ENCODE results near the gene LMBR1. TPM values are rescaled to one million over a fixed set of nuclear protein-coding genes. Genes with fewer than 3 reads are reported as not detected.

The LMBR1 gene
- total RNA-seq, 2 donors from 2014 or later, result 39.4 to 45.2 TPM

GRCh38 chr7:156677374-156678054 lies 215.5 kb downstream of the LMBR1 start:
- intact Hi-C loops (cut with DNase I), result no loop called here
- no peak for ATAC-seq
- DNase-seq, result no peak

GRCh38 chr7:156676263-156676662 lies 216.7 kb downstream of the LMBR1 start:
- intact Hi-C loops (cut with DNase I), result no loop called here
- ATAC-seq, result no peak
- no peak for DNase-seq

- DNase-seq, result no peak
- ATAC-seq, result no peak
- intact Hi-C loops (cut with DNase I), result no loop called here
These were observed 217.3 kb downstream of the LMBR1 start for GRCh38 chr7:156675721-156676120.

- no peak for ATAC-seq
- intact Hi-C loops (cut with DNase I), result no loop called here
- no peak for DNase-seq
These were observed 219.1 kb downstream of the LMBR1 start for GRCh38 chr7:156673902-156674301.

GRCh38 chr7:156673454-156673853 lies 219.5 kb downstream of the LMBR1 start:
- ATAC-seq, result no peak
- intact Hi-C loops (cut with DNase I), result no loop called here
- DNase-seq, result no peak

GRCh38 chr7:156669035-156669828 lies 223.8 kb downstream of the LMBR1 start:
- DNase-seq, result no peak
- intact Hi-C loops (cut with DNase I), result no loop called here
- no peak for ATAC-seq

- DNase-seq (no peak), ATAC-seq (no peak)
- intact Hi-C loops (cut with DNase I), result no loop called here
These were observed 224.7 kb downstream of the LMBR1 start for GRCh38 chr7:156668130-156668741.

- ATAC-seq, result no peak
- no peak for DNase-seq
- intact Hi-C loops (cut with DNase I), result no loop called here
These were observed 225.9 kb downstream of the LMBR1 start for GRCh38 chr7:156667110-156667426.

GRCh38 chr7:156666368-156667109 lies 226.4 kb downstream of the LMBR1 start:
- no peak for DNase-seq
- intact Hi-C loops (cut with DNase I), result no loop called here
- ATAC-seq, result no peak

- no peak for ATAC-seq
- intact Hi-C loops (cut with DNase I), result no loop called here
- no peak for DNase-seq
These were observed 227.9 kb downstream of the LMBR1 start for GRCh38 chr7:156665101-156665500.

GRCh38 chr7:156662277-156662676 lies 230.7 kb downstream of the LMBR1 start:
- intact Hi-C loops (cut with DNase I), result no loop called here
- DNase-seq (no peak), ATAC-seq (no peak)

- intact Hi-C loops (cut with DNase I), result no loop called here
- no peak for ATAC-seq
- DNase-seq, result no peak
These were observed 231.3 kb downstream of the LMBR1 start for GRCh38 chr7:156661637-156662036.

GRCh38 chr7:156659961-156660360 lies 233.0 kb downstream of the LMBR1 start:
- no peak for ATAC-seq
- intact Hi-C loops (cut with DNase I), result no loop called here

GRCh38 chr7:156659203-156659602 lies 233.8 kb downstream of the LMBR1 start:
- DNase-seq, result no peak
- ATAC-seq, result no peak
- intact Hi-C loops (cut with DNase I), result no loop called here

More at GRCh38 chr7:156659961-156660360, 233.0 kb downstream of the LMBR1 start:
- no peak for DNase-seq

- DNase-seq (no peak), ATAC-seq (no peak)
- intact Hi-C loops (cut with DNase I), result no loop called here
These were observed 235.3 kb downstream of the LMBR1 start for GRCh38 chr7:156657681-156658080.

- ATAC-seq (no peak), DNase-seq (no peak)
- intact Hi-C loops (cut with DNase I), result no loop called here
These were observed 236.4 kb downstream of the LMBR1 start for GRCh38 chr7:156656598-156656997.

GRCh38 chr7:156655983-156656382 lies 237.0 kb downstream of the LMBR1 start:
- DNase-seq (no peak), ATAC-seq (no peak)
- intact Hi-C loops (cut with DNase I), result no loop called here

- DNase-seq (no peak), ATAC-seq (no peak)
- intact Hi-C loops (cut with DNase I), result no loop called here
These were observed 237.7 kb downstream of the LMBR1 start for GRCh38 chr7:156655251-156655650.

GRCh38 chr7:156654511-156655234 lies 238.3 kb downstream of the LMBR1 start:
- DNase-seq (no peak), ATAC-seq (no peak)
- intact Hi-C loops (cut with DNase I), result no loop called here
